HG03558 (cell line): Measurements from ENCODE around the gene DAB2IP.

Experiments
- ATAC-seq: cut with Tn5 transposase; IDR thresholded peaks from one replicate; pipeline ENCODE4 v1.9.1; 2021; ENCODE audit warnings: moderate number of reproducible peaks; ENCODE audit not compliant: unreplicated experiment; ENCODE audit errors: extremely low read depth

Gene DAB2IP

DNA sequence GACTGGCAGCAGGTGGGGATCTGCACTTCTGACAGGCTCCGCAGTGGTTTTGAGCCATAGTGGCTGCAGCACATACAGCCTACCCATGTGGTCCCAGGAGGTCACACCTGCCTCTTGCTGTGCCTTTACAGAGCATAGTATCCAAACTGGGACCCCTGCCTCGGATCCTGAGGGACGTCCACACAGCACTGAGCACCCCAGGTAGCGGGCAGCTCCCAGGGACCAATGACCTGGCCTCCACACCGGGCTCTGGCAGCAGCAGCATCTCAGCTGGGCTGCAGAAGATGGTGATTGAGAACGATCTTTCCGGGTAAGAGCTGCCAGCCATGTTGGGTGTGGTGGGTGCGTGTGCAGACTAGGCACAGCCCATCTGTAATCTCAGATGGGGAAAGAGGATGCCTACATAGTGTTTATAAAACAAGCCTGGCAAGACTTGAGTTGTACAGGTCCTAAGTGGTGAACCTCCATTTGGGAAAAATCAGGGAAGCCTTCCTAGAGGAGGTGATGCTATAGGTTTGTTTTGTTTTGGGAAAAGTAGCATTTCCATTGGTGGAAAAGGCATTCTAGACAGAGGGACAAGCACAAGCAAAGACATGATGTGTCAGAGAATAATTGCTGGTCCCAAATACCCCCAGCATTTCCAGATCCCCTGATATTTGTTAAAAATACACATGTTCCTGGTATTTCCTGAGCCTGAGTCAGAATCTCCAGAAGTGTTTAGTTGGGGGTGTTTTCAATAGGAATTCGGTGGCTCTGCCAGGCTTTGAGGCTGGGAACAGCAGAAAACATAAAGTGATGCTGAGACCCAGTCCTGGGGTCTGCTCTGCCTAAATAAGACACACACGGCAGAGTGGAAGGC lies 119.2 kb downstream of the DAB2IP start:
- ATAC-seq: no peak

DNA sequence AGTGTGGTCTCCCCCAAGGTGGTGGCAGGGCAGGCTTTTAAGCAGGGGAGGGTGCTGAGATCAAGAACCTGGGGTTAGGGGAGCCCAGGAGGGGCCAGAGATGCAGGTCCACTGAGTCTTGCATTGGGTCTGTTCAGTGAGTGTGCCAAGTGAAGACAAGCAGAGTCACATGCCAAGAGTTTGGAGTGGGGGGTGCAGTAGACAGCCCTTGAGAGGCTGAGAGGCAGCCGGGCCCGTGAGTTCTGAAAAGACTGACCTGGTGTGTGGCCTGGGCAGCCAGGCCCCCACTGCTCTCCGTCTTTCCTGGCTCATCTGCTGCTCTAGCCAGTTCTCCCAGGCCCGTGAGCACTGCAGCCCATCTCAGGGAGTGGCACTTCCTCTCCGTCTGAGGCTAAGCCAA lies 120.0 kb downstream of the DAB2IP start:
- ATAC-seq: no peak

DNA sequence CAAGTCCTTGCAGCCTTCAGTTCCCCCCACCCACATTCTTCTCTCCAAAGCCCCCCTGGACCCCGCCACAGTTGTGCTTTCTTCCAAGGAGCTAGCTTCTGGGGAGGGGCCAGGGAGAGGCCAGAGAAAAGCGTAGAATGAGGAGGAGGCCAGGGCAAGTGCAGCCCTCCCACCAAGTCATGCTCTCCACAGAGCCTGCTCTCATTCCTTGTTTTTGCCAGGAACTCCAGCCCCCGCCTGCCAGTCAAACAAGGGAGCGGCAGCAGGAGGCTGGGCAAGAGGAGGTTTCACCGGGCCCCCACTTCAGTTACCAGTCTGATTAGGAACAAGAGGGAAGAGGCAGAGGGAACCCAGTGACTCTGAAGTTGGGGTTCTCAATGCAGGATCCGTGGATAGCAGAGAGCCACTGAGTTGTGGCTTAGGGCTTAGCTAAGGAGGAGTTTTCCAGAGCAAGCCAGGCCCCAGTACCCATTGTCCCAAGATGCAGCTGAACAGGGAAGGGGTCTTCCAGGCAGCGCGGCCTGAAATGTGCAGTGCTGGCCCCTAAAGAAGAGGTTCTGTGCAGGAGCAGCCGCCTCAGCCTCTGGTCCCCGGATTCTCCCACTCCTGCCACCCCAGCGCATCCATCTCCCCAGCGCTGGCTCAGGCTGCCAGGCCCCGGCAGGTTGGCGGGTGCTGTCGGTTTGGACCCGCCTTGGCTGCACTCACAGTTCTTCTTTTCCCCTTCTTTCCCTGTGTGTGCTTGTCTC lies 120.6 kb downstream of the DAB2IP start:
- ATAC-seq: no peak

DNA sequence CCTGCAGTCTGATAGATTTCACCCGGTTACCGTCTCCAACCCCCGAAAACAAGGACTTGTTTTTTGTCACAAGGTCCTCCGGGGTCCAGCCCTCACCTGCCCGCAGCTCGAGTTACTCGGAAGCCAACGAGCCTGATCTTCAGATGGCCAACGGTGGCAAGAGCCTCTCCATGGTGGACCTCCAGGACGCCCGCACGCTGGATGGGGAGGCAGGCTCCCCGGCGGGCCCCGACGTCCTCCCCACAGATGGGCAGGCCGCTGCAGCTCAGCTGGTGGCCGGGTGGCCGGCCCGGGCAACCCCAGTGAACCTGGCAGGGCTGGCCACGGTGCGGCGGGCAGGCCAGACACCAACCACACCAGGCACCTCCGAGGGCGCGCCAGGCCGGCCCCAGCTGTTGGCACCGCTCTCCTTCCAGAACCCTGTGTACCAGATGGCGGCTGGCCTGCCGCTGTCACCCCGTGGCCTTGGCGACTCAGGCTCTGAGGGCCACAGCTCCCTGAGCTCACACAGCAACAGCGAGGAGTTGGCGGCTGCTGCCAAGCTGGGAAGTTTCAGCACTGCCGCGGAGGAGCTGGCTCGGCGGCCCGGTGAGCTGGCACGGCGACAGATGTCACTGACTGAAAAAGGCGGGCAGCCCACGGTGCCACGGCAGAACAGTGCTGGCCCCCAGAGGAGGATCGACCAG lies 121.3 kb downstream of the DAB2IP start:
- no peak for ATAC-seq

DNA sequence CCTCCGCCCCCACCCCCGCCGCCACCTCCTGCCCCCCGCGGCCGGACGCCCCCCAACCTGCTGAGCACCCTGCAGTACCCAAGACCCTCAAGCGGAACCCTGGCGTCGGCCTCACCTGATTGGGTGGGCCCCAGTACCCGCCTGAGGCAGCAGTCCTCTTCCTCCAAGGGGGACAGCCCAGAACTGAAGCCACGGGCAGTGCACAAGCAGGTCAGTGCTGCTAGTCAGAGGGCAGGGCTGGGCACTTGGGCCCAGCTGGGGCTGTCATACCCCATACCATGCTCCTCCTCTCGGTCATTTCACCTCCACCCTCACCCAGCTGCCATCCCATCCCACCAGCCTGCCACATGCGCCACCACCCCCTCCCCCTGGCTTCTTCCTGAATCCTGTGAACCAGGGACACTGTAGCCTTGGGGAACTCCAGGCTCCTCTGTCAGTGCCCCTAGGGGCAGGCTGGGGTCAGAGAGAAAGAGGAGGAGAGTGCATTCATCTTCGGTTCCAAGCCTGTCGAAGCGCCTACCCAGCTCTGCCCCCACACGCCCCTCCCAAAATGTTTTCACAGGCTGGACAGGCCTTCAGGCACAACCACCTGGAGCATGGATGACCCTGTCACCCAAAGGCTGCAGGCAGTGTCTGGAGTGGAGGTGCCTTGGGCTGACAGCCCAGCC lies 122.0 kb downstream of the DAB2IP start:
- no peak for ATAC-seq

DNA sequence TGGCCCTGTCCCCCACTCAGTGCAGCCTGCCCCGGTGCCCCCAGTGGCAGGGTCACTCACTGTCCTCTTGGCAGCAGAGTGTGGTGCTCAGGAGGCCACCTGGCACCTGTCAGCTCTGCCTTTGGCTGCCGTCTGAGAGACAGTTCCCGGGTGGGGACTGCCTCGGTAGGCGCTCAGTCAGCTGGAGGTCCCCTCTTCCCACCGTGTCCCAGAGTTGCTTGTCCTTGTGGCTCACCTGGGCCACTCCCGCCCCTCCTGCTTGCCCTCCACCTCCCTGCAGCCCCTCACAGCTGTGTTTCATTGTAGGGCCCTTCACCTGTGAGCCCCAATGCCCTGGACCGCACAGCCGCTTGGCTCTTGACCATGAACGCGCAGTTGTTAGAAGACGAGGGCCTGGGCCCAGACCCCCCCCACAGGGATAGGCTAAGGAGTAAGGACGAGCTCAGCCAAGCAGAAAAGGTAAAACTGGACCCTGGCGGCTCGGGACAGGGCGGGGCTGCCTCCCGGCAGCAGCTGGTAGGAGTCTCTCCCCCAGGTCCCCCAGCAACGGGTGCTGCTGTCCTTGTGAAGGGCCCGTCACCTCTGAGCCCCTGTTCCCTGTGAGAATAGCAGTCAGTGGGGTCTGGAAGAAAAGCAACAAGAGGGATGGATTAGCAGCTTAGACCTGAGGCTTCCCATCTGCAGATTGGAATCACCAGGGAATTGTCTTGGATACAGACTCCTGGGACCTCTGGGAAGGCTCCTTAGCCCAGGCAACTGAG lies 122.7 kb downstream of the DAB2IP start:
- ATAC-seq: no peak

DNA sequence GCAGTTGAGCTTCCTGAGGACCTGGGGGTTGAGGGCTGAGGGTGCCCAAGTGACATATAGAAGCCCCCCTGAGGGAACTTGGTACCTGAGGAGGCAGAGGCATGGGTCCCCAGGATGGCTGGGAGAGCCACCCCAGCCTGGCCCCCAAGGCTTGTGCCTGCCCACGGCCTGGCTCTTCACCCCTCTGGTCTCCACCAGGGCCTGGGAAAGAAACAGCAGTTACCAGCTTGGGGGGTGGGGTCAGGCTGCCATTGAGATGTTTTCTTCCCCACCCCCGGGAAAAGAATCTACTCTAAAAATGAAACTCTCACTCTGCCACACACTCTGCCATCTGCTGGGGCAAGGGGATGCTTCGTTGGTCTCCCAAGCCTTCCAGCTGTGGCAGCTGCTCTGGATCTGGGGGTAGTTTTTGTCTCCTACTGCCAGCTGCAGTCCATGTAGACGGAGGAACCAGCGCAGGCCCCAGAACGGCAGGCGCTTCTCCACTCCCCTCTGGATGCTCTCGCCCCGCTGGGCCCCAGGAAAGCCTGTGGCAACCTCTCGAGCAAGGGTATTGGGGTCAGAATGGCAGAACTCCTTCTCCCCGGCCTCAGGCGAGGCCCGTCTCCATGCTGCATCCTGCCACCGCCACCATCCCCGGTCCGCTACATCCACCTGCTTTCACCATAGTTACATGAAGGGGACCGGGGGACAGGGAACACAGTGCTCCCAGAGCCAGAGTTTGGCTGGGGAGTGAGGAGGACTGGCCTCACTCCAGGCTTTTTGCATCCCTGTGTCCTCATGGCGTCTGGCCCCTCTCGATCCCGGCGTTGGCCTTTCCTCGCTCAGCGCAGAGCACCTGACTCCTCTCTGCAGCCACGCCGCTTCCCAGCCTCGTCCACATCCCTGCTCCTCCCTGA lies 123.5 kb downstream of the DAB2IP start:
- ATAC-seq: no peak

DNA sequence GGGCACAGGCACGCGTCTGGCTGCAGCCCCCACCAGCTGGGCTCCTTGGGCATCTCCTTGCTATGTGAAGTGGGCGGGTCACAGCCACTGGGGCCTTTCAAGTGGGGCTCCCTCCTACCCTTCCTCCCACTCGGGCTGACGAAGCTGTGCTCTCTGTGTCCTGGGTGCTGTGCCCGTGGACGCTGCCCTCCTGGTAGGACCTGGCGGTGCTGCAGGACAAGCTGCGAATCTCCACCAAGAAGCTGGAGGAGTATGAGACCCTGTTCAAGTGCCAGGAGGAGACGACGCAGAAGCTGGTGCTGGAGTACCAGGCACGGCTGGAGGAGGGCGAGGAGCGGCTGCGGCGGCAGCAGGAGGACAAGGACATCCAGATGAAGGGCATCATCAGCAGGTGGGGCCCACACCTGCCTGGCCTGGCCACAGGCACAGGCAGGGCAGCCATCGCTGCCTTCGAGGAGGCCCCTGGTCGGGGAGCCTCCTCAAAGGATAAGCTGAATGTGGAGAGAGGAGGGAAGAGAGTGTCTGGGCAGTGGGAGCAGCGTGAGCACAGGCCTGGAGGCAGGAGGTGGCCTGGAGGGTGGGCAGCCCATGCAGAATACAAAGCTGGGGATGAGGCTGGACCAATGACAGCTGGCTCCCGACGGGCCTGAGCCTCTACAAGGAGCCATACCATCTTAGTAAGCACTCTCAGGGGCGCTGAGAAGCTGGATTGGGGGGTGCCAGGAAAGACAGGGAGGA lies 124.7 kb downstream of the DAB2IP start:
- no peak for ATAC-seq

DNA sequence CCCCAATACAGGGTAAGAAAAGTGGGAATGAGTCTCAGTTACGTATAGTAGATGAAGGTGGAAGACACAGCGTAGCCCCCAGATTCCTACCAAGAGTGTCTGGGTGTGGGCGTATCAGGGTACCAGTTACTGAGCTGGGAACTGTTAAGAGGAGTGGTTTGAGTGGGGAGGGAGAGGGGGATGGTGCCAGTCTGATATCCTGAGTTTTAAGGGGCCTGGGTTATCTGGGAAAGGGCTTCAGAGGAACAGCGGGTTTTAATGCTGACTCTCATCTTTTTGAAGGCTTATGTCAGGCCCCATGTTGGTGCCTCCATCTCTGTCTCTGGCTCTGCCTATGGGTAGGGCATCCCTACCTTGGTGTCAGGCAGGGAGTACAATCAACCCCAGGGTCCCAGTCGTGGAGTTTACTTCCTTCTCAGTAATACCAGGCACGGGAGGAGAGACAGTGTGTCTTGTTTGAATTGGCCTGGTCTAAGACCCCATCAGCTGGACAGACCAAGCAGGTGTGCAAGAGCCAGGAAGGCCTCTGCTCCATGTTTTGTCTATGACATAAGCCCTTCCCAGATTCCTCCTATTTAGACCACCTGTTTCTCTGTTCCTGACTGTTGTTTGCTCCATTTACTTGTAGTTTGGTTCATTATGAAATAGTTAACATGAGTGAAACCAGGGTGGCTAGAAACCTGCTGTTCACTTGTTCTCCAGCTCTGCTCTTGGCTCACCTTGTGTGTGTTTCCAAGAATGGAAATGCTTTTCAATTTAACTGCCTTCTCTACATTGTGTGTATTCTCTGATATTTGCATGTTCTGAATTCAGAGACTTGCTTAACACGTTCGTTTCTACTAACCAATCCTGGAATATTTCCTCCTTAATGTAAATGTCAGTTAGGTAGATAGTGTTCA lies 125.6 kb downstream of the DAB2IP start:
- ATAC-seq: no peak

DNA sequence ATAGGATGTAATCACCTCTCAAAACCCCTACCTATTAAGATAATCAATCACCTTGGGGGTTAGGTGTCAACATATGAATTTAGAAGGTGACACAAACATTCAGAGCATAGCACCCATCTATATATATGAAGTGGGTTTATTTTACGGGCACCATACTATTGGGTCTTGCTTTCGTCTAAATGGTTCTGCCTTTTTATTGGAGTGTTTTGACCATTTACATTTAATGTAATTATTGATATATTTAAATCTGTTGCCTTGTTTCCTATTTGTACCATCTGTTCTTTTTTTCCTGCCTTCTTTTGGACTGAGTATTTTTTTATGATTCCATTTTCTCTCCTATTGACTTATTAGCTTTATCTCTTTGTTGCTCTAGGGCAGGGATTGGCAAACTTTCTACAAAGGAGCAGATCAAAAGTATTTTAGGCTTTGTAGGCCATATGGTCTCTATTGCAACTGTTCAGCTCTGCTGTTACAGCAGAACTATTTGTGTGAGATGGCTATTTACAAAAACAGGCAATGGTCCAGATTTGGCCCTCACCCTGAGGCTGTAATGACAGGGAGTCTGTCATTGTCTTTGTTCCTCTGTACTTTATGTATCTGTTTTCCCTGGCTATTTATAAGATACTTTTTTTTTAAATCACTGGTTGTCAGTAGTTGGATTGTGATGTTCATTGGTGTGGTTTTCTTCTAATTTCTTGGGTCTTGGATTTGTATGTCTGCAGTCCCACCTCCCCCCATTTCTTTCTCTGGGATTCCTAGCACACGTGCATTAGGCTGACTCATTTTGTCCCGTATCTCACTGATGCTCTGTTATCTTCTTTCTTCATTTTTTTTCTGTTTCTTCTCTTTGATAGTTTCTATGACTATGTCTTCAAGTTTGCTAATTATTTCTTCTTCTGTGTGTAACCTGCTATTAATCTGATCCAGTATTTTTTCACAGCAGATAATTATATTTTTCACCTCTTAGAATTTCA lies 127.1 kb downstream of the DAB2IP start:
- no peak for ATAC-seq

DNA sequence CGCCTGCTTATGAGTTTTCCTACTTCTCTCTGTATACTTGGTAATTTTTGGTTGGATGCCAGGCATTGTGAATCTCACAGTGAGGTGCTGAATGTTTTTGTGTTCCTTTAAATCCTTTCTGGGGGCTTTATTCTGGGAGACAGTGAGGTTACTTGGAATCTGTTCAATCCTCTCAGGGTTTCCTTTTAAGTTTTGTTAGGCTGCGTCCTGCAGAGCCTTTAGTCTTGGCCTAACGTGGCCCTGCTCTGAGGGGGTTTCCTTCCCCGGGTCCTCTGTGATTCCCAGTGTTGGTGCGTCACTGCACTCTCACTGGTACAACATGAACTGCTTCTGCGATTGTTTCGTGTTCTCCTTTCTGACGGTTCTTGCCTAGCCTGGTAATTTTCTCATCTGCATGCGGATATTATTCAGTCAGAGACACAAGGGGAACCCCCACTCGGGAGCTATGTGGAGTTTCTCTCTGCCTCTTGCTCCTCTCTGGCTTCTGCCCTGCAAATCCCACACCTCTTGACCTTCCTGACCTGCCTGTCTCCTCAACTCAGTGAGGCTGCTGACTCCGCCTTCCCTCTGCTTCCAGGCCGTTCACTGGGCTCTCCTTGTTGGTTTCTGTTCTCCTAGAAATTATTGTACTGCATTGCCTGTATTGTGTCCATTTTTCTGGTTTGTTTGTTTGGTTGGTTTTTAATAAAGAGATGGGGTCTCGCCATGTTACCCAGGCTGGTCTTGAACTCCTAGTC lies 128.1 kb downstream of the DAB2IP start:
- ATAC-seq: no peak

DNA sequence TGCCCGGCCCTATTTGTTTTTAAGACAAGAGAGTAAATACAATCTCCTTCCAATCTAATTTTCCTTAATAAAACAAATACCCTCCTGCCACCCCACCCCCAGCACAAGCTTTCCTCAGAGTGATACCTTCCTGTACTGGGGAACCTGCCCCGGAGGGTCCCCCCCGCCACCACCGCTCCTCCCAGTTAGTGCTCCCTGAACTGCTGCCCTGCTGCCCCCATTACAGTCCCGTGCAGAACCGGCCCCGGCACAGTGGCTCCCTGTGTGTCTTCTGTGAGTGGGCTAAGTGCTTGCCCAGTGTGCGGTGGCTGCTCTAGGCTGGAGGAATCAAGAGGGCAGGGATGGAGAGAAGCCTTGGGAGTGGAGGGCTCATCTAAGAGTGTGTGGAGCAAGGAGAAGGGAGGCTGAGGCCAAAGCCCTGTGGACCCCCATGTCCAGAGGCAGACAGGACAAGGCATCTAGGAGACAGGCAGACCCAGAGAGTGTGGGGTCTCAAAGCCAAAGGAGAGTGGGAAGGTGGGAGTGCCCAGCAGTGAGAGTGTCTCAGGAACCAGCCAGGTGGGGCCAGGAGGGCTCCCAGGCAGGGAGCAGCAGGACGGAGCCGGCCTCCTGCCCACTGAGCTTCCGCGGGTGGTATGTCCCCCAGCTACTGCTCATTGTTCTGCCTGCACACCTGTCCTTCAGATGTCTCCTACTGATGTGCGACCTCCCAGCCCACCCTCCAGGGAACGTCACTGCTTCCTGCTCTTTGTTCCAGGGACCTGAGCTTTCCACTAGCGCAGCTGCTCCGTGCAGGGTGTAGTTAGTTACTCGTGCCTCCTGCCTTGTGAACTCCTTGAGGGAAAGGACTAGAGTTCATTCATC lies 129.0 kb downstream of the DAB2IP start:
- no peak for ATAC-seq

DNA sequence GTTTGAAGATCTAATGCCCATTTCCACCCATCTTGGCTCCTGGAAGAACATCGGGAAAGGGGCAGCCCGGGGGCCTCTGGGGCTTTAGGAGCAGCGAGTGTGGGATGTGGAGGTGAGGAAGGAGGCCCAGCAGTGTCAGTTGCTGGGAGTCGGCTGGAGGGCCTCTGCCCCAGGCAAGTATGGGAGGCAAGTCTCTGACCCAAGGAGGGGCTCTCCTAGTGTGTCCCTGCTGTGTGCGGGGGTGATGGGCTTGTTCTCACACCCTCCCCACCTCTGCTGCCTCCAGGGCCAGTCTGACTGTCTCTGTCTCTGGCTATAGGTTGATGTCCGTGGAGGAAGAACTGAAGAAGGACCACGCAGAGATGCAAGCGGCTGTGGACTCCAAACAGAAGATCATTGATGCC lies 129.7 kb downstream of the DAB2IP start:
- no peak for ATAC-seq

DNA sequence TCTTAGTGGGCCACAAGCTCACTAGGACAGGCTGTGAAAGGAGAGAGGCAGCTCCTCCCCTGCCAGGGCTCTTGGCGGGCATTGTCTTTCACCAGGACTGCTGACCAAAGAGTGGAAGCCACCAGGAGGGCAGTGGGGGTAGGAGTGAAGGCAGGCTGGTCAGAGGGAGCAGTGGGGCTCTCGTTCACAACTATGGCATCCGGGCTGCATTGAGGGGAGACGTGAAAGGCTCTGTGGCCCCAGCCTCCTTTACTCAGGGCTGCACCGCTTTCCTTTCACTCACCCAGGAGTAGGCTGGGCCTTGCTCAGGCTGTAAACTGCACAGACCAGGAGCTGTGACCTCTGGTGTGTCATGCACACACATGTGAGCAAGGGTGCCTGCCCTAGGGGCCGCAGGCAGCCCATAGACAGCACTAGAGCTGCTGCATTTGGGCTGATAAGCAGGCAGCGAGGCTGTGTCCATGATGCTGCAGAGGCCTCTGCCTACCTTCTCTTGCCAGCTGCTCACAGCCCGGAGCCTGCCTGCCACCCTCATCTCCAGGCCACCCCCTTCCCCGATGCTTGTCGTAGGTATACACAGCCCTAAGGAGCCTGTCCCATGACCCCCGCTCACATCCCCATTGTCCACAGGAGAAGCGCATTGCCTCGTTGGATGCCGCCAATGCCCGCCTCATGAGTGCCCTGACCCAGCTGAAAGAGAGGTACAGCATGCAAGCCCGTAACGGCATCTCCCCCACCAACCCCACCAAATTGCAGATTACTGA lies 130.4 kb downstream of the DAB2IP start:
- ATAC-seq: no peak
